NT2/D1 (cell line): ENCODE results near the gene LTB4R2.

Source experiments
- SUZ12 ChIP-seq: IDR thresholded peaks from 2 replicates; pipeline ENCODE4 v1.6.1; 2011; ENCODE audit not compliant: insufficient read length, insufficient read depth; ENCODE audit errors: extremely low read depth
- YY1 ChIP-seq: IDR thresholded peaks from 2 replicates; pipeline ENCODE4 v1.6.1; 2011; ENCODE audit not compliant: insufficient read length, insufficient read depth

DNA sequence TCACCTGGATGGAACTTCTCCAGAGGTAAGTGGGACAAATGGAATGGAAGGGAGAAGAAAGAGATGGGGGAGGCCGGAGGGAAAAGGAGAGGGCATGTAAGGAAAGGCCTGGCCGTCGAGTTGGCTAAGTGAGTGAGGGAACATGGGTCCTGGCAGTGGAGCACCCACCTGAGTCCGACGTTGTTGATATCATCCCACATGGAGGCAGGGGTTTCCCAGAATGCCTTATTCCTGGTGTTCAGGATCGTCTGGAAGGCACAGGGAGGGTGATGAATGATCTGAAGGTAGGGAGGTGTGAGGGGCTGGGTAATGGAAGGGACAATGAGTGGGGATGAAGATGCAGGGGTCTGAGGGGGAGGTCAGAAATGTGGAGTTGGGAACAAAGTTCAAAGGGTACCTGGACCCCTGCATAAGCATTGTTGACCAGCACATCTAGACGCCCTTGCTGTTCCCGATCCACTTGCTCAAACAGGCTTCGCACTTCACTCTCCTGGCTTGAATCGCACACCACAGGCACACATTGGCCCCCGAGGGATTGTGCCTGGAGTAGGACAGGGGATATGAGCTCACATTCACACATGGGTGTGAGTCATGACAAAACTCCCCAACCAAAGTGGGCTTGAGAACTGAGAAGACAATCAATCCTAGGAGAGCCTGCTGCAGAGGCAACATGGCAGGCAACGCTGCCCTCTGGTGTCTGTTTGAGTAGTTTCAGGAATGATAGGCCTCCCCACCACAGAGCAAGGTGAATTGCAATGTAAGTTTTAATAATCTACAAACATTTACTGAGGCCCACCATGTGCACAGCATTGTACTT lies 13.4 kb upstream of the LTB4R2 start:
- TF ChIP-seq SUZ12 (no peak), YY1 (no peak)
